ENCODE results near the gene UBQLN1. TPM values are rescaled to one million over a fixed set of nuclear protein-coding genes. Genes with fewer than 3 reads are reported as not detected.
"Not testable (repeated sequence)": the region's sequence is repeated elsewhere in the genome, so short reads cannot be mapped to it uniquely, and the experiment has no call there.

The UBQLN1 gene
- polyA plus RNA-seq, 1 donor from 2014 or later: 133 TPM

DNA sequence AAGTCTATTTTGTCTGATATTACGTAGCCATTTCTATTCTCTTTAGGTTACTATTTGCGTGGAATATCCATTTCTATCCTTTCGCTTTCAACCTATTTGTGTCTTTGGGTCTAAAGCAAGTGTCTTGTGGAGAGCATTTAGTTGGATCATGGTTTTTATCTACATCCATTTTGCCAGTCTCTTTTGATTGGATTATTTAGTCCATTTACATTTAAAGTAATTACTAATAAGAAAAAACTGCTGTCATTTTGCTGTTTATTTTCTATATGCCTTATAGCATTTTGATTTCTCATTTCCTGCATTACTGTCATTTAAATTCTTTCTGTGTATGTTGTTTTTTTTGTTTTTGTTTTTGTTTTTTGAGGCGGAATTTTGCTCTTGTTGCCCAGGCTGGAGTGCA is 26.0 kb upstream of the UBQLN1 start:
- TF ChIP-seq EZH2 (IDR thresholded peaks at IDR 0.05; ENCODE audit: borderline replicate concordance, insufficient read depth, low read length, poor library complexity, severe bottlenecking) (no peak), MXI1 (conservative IDR thresholded peaks at IDR 0.05; ENCODE audit: poor library complexity, severe bottlenecking) (no peak)
- TF ChIP-seq, protein P1, sequence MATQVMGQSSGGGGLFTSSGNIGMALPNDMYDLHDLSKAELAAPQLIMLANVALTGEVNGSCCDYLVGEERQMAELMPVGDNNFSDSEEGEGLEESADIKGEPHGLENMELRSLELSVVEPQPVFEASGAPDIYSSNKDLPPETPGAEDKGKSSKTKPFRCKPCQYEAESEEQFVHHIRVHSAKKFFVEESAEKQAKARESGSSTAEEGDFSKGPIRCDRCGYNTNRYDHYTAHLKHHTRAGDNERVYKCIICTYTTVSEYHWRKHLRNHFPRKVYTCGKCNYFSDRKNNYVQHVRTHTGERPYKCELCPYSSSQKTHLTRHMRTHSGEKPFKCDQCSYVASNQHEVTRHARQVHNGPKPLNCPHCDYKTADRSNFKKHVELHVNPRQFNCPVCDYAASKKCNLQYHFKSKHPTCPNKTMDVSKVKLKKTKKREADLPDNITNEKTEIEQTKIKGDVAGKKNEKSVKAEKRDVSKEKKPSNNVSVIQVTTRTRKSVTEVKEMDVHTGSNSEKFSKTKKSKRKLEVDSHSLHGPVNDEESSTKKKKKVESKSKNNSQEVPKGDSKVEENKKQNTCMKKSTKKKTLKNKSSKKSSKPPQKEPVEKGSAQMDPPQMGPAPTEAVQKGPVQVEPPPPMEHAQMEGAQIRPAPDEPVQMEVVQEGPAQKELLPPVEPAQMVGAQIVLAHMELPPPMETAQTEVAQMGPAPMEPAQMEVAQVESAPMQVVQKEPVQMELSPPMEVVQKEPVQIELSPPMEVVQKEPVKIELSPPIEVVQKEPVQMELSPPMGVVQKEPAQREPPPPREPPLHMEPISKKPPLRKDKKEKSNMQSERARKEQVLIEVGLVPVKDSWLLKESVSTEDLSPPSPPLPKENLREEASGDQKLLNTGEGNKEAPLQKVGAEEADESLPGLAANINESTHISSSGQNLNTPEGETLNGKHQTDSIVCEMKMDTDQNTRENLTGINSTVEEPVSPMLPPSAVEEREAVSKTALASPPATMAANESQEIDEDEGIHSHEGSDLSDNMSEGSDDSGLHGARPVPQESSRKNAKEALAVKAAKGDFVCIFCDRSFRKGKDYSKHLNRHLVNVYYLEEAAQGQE (IDR thresholded peaks at IDR 0.05; ENCODE audit: borderline replicate concordance): no peak
- Histone ChIP-seq H2AFZ (ENCODE audit: low read depth, low read length) (no peak overlapping the region), H3K4me2 (ENCODE audit: low read length) (no peak overlapping the region), H3K9me2 (ENCODE audit: insufficient read depth, low read length) (no peaks in the 10 kb centered on the region), H3K9ac (ENCODE audit: low read length) (no peak overlapping the region), H3K36me3 (ENCODE audit: insufficient read depth, low read length) (no peaks in the 10 kb centered on the region), H4K20me1 (ENCODE audit: insufficient read depth) (no peaks in the 10 kb centered on the region), H3F3A (ENCODE audit: insufficient read depth, low read length, poor library complexity, severe bottlenecking) (no peaks in the 10 kb centered on the region), H3K27me3 (ENCODE audit: insufficient read depth, low read depth, low read length) (no peaks in the 10 kb centered on the region), H3K9me3 (ENCODE audit: low read length) (no peaks in the 10 kb centered on the region), H3K4me3 (ENCODE audit: low read length) (no peak overlapping the region), H3K27ac (ENCODE audit: low read length) (no peak overlapping the region), H3K79me2 (replicated peaks; ENCODE audit: insufficient read depth, low read length) (no peaks in the 10 kb centered on the region)

DNA sequence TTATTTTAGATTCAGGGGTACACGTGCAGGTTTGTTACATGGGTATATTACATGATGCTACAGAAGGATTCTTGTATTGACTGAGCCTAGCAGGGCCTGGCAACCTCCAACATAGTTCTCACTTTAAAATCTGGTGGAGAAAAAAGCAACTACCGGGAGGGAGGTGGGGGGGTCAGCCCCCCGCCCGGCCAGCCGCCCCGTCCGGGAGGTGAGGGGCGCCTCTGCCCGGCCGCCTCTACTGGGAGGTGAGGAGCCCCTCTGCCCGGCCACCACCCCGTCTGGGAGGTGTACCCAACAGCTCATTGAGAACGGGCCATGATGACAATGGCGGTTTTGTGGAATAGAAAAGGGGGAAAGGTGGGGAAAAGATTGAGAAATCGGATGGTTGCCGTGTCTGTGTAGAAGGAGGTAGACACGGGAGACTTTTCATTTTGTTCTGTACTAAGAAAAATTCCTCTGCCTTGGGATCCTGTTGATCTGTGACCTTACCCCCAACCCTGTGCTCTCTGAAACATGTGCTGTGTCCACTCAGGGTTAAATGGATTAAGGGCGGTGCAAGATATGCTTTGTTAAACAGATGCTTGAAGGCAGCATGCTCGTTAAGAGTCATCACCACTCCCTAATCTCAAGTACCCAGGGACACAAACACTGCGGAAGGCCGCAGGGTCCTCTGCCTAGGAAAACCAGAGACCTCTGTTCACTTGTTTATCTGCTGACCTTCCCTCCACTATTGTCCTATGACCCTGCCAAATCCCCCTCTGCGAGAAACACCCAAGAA is 21.0 kb upstream of the UBQLN1 start:
- not testable (repeated sequence) for H3F3A ChIP-seq (ENCODE audit: insufficient read depth, low read length, poor library complexity, severe bottlenecking); H3K79me2 ChIP-seq (replicated peaks; ENCODE audit: insufficient read depth, low read length); H4K20me1 ChIP-seq (ENCODE audit: insufficient read depth); H3K4me2 ChIP-seq (ENCODE audit: low read length); H3K27ac ChIP-seq (ENCODE audit: low read length); H3K9me2 ChIP-seq (ENCODE audit: insufficient read depth, low read length); H3K27me3 ChIP-seq (ENCODE audit: insufficient read depth, low read depth, low read length); H3K36me3 ChIP-seq (ENCODE audit: insufficient read depth, low read length); H2AFZ ChIP-seq (ENCODE audit: low read depth, low read length); H3K4me3 ChIP-seq (ENCODE audit: low read length); H3K9me3 ChIP-seq (ENCODE audit: low read length); H3K9ac ChIP-seq (ENCODE audit: low read length)

DNA sequence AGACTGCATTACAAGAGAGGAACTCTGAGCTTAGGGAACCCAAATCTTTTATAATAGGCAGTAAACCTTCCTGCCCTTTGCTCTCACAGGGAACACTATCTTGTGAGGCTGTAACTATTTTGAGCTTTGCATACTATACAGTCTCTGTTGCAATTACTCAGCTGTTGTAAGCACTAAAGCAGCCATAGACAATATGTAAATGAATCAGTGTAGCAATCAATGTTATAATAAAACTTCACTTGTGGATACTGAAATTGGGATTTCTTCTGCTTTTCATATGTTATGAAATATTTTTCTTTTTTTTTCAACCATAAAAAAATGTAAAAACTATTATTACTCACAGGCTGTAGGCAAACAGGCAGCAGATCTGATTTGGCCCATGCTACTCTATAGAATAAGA is 16.7 kb upstream of the UBQLN1 start:
- Histone ChIP-seq H4K20me1 (ENCODE audit: insufficient read depth) (no peaks in the 10 kb centered on the region), H3K9ac (ENCODE audit: low read length) (no peak overlapping the region), H3K4me3 (ENCODE audit: low read length) (no peak overlapping the region), H2AFZ (ENCODE audit: low read depth, low read length) (no peak overlapping the region), H3K9me2 (ENCODE audit: insufficient read depth, low read length) (no peaks in the 10 kb centered on the region), H3K4me2 (ENCODE audit: low read length) (no peak overlapping the region), H3F3A (ENCODE audit: insufficient read depth, low read length, poor library complexity, severe bottlenecking) (no peaks in the 10 kb centered on the region), H3K27ac (ENCODE audit: low read length) (no peak overlapping the region), H3K27me3 (ENCODE audit: insufficient read depth, low read depth, low read length) (no peaks in the 10 kb centered on the region), H3K36me3 (ENCODE audit: insufficient read depth, low read length) (no peaks in the 10 kb centered on the region), H3K9me3 (ENCODE audit: low read length) (no peaks in the 10 kb centered on the region), H3K79me2 (replicated peaks; ENCODE audit: insufficient read depth, low read length) (no peaks in the 10 kb centered on the region)
- TF ChIP-seq MXI1 (conservative IDR thresholded peaks at IDR 0.05; ENCODE audit: poor library complexity, severe bottlenecking) (no peak), SMC3 (conservative IDR thresholded peaks at IDR 0.05; ENCODE audit: poor library complexity) (no peak), TAF1 (IDR thresholded peaks at IDR 0.05; ENCODE audit: low read depth) (no peak), EP300 (conservative IDR thresholded peaks at IDR 0.05; ENCODE audit: poor library complexity, severe bottlenecking) (no peak), EZH2 (IDR thresholded peaks at IDR 0.05; ENCODE audit: borderline replicate concordance, insufficient read depth, low read length, poor library complexity, severe bottlenecking) (no peak), RAD21 (conservative IDR thresholded peaks at IDR 0.05) (no peak), POLR2AphosphoS5 (IDR thresholded peaks at IDR 0.05) (no peak)
- TF ChIP-seq, protein P1 (IDR thresholded peaks at IDR 0.05; ENCODE audit: borderline replicate concordance): no peak
- TF ChIP-seq, protein P2, sequence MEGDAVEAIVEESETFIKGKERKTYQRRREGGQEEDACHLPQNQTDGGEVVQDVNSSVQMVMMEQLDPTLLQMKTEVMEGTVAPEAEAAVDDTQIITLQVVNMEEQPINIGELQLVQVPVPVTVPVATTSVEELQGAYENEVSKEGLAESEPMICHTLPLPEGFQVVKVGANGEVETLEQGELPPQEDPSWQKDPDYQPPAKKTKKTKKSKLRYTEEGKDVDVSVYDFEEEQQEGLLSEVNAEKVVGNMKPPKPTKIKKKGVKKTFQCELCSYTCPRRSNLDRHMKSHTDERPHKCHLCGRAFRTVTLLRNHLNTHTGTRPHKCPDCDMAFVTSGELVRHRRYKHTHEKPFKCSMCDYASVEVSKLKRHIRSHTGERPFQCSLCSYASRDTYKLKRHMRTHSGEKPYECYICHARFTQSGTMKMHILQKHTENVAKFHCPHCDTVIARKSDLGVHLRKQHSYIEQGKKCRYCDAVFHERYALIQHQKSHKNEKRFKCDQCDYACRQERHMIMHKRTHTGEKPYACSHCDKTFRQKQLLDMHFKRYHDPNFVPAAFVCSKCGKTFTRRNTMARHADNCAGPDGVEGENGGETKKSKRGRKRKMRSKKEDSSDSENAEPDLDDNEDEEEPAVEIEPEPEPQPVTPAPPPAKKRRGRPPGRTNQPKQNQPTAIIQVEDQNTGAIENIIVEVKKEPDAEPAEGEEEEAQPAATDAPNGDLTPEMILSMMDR (IDR thresholded peaks at IDR 0.05; ENCODE audit: poor library complexity, severe bottlenecking): no peak
